ENCODE data around the gene ZDHHC20. TPM values are rescaled to one million over a fixed set of nuclear protein-coding genes. Genes with fewer than 3 reads are reported as not detected.

ZDHHC20 gene
- total RNA-seq, 1 donor from 2014 or later, result 64.0 TPM

DNA sequence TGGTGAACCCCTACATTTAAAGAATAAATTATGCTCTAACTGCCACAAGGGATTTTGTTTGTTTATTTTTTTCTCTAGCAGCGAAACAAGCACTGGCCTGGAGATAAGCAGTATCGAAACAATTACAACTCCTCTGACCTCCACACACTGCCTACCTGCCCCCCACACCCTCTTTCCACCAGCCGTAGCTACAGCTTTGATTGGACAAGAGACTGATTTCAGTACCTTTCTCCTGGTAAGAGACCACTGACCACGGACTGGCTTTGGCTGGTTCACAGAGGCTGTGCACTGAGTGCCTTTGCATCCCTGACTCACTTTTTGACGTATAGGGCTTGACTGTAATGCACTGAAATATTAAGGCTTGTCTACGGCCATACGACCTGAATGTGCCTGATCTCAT, 7.4 kb upstream of the ZDHHC20 start:
- no peaks in the 10 kb centered on the region for H3K4me1 Mint-ChIP-seq (ENCODE audit: low read depth)

DNA sequence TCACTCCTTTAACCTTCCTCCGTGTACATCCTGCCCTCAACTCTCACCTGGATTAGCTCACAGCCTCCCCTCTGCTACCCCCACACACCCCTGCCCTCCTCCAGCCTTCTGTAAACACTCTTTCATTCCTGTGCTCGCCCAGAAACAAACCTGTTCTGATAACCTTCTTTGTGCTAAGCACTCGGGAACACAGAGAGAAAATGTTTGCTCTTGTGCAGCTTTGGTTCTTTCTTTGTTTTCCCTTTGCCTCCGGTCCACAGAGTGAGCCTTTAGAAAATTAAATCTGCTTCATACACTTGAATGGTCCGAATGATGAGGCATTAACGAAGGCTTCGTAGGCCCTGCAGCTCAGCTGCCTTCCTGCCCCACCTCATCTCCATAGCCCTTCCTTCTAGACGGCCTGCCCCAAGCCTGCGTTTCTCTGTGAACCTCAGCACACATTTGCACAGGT, 6.6 kb upstream of the ZDHHC20 start:
- no peak for DNase-seq (ENCODE audit: low spot score)
- Mint-ChIP-seq H3K9me3 (ENCODE audit: low read depth) (peaks cover 11% of the 10 kb centered on the region), H3K4me1 (ENCODE audit: low read depth) (no peaks in the 10 kb centered on the region), H3K4me3 (ENCODE audit: unreplicated experiment) (no peak overlapping the region), H3K27ac (ENCODE audit: unreplicated experiment) (no peak overlapping the region), H3K36me3 (ENCODE audit: low read depth) (peaks cover 6% of the 10 kb centered on the region), H3K27me3 (ENCODE audit: low read depth) (peaks cover 3% of the 10 kb centered on the region)
- TF ChIP-seq, protein P1, sequence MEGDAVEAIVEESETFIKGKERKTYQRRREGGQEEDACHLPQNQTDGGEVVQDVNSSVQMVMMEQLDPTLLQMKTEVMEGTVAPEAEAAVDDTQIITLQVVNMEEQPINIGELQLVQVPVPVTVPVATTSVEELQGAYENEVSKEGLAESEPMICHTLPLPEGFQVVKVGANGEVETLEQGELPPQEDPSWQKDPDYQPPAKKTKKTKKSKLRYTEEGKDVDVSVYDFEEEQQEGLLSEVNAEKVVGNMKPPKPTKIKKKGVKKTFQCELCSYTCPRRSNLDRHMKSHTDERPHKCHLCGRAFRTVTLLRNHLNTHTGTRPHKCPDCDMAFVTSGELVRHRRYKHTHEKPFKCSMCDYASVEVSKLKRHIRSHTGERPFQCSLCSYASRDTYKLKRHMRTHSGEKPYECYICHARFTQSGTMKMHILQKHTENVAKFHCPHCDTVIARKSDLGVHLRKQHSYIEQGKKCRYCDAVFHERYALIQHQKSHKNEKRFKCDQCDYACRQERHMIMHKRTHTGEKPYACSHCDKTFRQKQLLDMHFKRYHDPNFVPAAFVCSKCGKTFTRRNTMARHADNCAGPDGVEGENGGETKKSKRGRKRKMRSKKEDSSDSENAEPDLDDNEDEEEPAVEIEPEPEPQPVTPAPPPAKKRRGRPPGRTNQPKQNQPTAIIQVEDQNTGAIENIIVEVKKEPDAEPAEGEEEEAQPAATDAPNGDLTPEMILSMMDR (IDR thresholded peaks at IDR 0.05), result no peak

More for the DNA sequence above, 7.4 kb upstream of the ZDHHC20 start:
- Mint-ChIP-seq H3K27me3 (ENCODE audit: low read depth) (peaks cover 3% of the 10 kb centered on the region), H3K36me3 (ENCODE audit: low read depth) (peaks cover 9% of the 10 kb centered on the region), H3K9me3 (ENCODE audit: low read depth) (peaks cover 17% of the 10 kb centered on the region), H3K27ac (ENCODE audit: unreplicated experiment) (no peak overlapping the region), H3K4me3 (ENCODE audit: unreplicated experiment) (no peak overlapping the region)
- DNase-seq (ENCODE audit: low spot score), result no peak
- TF ChIP-seq, protein P1 (IDR thresholded peaks at IDR 0.05), result no peak

DNA sequence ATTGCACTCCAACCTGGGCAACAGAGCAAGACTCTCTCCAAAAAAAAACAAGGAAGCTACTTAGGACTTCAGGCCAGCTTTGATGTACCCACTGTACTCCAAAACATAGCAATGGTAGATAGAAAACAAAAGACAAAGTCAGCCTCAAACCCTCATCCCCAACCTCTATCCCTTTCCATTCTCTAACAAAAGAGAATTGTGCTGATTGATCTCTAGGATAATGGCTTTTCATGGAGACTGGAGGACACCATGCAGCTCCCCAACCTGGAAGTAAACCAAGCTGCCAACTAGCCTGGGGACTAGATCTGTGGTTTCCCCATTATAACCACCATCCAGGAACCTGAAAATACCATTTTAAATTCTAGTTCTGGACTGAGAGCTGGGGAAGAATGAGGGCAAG, 4.3 kb upstream of the ZDHHC20 start:
- H3K27me3 Mint-ChIP-seq (ENCODE audit: low read depth), result peaks cover 3% of the 10 kb centered on the region
- no peak for DNase-seq (ENCODE audit: low spot score)
- peaks cover 4% of the 10 kb centered on the region for H3K4me1 Mint-ChIP-seq (ENCODE audit: low read depth)
- H3K27ac Mint-ChIP-seq (ENCODE audit: unreplicated experiment), result no peak overlapping the region
- no peak overlapping the region for H3K4me3 Mint-ChIP-seq (ENCODE audit: unreplicated experiment)
- H3K9me3 Mint-ChIP-seq (ENCODE audit: low read depth), result no peaks in the 10 kb centered on the region
- peaks cover 2% of the 10 kb centered on the region for H3K36me3 Mint-ChIP-seq (ENCODE audit: low read depth)
- TF ChIP-seq, protein P1 (IDR thresholded peaks at IDR 0.05), result no peak

DNA sequence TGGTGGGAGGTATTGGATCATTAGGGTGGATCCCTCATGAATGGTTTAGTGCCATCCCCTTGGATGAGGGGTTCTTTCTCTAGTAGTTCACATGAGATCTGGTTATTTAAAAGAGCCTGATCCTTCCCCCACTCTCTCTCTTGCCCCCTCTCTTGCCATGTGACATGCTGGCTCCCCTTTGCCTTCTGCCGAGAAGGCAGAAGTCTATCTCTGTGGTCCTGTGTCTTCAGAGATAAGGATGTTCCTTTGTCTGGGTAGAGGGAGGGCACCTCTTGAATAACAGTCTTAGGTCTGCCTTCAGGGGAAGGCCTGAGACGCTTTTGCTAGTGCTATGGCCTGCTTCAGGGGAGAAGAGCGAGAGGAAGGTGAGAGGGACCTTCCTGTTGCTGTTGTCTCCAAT, 2.0 kb upstream of the ZDHHC20 start:
- no peak overlapping the region for H3K4me3 Mint-ChIP-seq (ENCODE audit: unreplicated experiment)

DNA sequence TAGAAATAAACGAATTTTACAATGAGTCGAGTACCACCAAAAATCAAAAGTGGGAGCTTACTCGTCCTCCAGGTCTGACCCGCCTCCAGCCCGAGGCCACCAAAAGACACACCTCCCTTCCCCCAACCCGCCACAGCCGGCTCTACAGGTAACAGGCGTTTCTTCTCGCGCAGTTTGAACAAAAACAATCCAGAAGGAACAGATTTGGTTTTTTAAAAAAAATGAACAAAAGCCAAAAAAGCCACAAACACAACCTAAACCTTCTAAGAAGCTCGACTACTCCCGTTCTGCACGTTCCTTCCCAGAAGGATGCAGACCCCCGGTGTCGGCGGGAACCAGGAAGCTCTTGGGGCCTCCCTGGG, 671 bp downstream of the ZDHHC20 start:
- TF ChIP-seq, protein P1 (IDR thresholded peaks at IDR 0.05), result no peak
- Mint-ChIP-seq H3K27me3 (ENCODE audit: low read depth) (no peaks in the 10 kb centered on the region), H3K4me1 (ENCODE audit: low read depth) (peaks cover 31% of the 10 kb centered on the region), H3K9me3 (ENCODE audit: low read depth) (peaks cover 4% of the 10 kb centered on the region), H3K36me3 (ENCODE audit: low read depth) (no peaks in the 10 kb centered on the region), H3K4me3 (ENCODE audit: unreplicated experiment) (peak overlapping the region; percentile 90), H3K27ac (ENCODE audit: unreplicated experiment) (peak overlapping the region; percentile 78)
- no peak for DNase-seq (ENCODE audit: low spot score)

More for the DNA sequence above, 2.0 kb upstream of the ZDHHC20 start:
- Mint-ChIP-seq H3K36me3 (ENCODE audit: low read depth) (no peaks in the 10 kb centered on the region), H3K9me3 (ENCODE audit: low read depth) (no peaks in the 10 kb centered on the region), H3K27me3 (ENCODE audit: low read depth) (peaks cover under 1% of the 10 kb centered on the region), H3K4me1 (ENCODE audit: low read depth) (peaks cover 25% of the 10 kb centered on the region), H3K27ac (ENCODE audit: unreplicated experiment) (no peak overlapping the region)
- DNase-seq (ENCODE audit: low spot score), result no peak
- TF ChIP-seq, protein P1 (IDR thresholded peaks at IDR 0.05), result no peak
